Esophagus muscularis mucosa (tissue), 4 donors: Measurements from ENCODE around the gene DNHD1. TPM values are rescaled to one million over a fixed set of nuclear protein-coding genes. Genes with fewer than 3 reads are reported as not detected.
A peak's percentile ranks its signal among the peaks of the same experiment; 100 is the strongest.

Source experiments
- DNase-seq: peaks from one replicate; pipeline ENCODE4 v3.0.0-alpha.2; 2017; ENCODE audit errors: extremely low spot score
- H3K27ac ChIP-seq, 4 donors: fragments of 200-600 bp; sonication (generic); replicated peaks in 1 of 4; 1 replicate in 3 of 4; 2 replicates in 1 of 4; pipeline ENCODE4 v1.5.1; 2016 to 2019; ENCODE audit warnings: mild to moderate bottlenecking in 1 of 4
- H3K27me3 ChIP-seq, 4 donors: fragments of 200-600 bp; sonication (generic); one replicate each; pipeline versions ENCODE4 v1.5.1 to v1.6.0; 2016 to 2019
- H3K36me3 ChIP-seq, 4 donors: fragments of 200-600 bp; sonication (generic); one replicate each; pipeline ENCODE4 v1.5.1; 2016 to 2019
- H3K4me1 ChIP-seq, 4 donors: fragments of 200-600 bp; sonication (generic); one replicate each; pipeline ENCODE4 v1.5.1; 2016 to 2019
- H3K4me3 ChIP-seq, 4 donors: fragments of 200-600 bp; sonication (generic); 1 replicate in 2 of 4; 2 replicates in 2 of 4; pipeline ENCODE4 v1.5.1; 2016 to 2019; ENCODE audit warnings: mild to moderate bottlenecking in 4 of 4, moderate library complexity in 1 of 4
- H3K9me3 ChIP-seq, 4 donors: fragments of 200-600 bp; sonication (generic); 1 replicate in 3 of 4; 2 replicates in 1 of 4; pipeline ENCODE4 v1.5.1; 2016 to 2019
- CTCF ChIP-seq, 3 experiments: fragments of 200-600 bp in 2 of 3; fragments of 450-650 bp in 1 of 3; sonication (generic) in 2 of 3; IDR thresholded peaks; one replicate each; pipeline ENCODE4 v1.5.1; 2017 to 2019; ENCODE audit warnings: antibody characterized with exemption in 3 of 3, mild to moderate bottlenecking in 2 of 3, moderate library complexity in 1 of 3
- EP300 ChIP-seq: sonication (generic); formaldehyde crosslinking; IDR thresholded peaks from one replicate; pipeline ENCODE4 v1.6.1; 2017; ENCODE audit warnings: antibody characterized with exemption
- POLR2A ChIP-seq: fragments of 450-650 bp; IDR thresholded peaks from one replicate; pipeline ENCODE4 v1.6.1; 2017; ENCODE audit warnings: antibody characterized with exemption, moderate library complexity, mild to moderate bottlenecking, low read depth
- POLR2AphosphoS5 ChIP-seq, 2 donors: sonication (generic); formaldehyde crosslinking; IDR thresholded peaks; one replicate each; pipeline ENCODE4 v1.6.1; 2017; ENCODE audit warnings: antibody characterized with exemption in 2 of 2
- WGBS: methylation state at CpG from one replicate; pipeline ENCODE4 v1.1.5; 2018; 5-methylcytosine and 5-hydroxymethylcytosine counted together
- intact Hi-C: fragments of 100-400 bp; cut with DNase I; formaldehyde crosslinking; loops from one replicate; pipeline ENCODE4 v1.15.1; 2023
- total RNA-seq, 4 donors: library from RNA; depleted of rRNA; stranded (reverse); fragments of >200 nt; gene quantifications; one replicate each; pipeline versions ENCODE4 v1.1.0 to v1.2.1, GENCODE V29; 2016

DNHD1 gene
- total RNA-seq, 4 donors from 2014 or later: 6.1 to 14.5 (median 7.0) TPM

GRCh38 chr11:6530848-6531247 lies 33.8 kb downstream of the DNHD1 start:
- no peak overlapping the region for H3K4me3 ChIP-seq
- intact Hi-C loops: loop anchor here (5.0 kb wide), 2 partner anchors 151 to 176 kb away; partner anchors contain the start of gene MRPL17
- H3K36me3 ChIP-seq: peaks cover 4 to 51% (median 32%) of the 10 kb centered on the region in 4 donors
- DNase-seq: no peak
- H3K9me3 ChIP-seq: no peaks in the 10 kb centered on the region
- H3K4me1 ChIP-seq: no peaks in the 10 kb centered on the region
- no peaks in the 10 kb centered on the region for H3K27me3 ChIP-seq
- H3K27ac ChIP-seq: no peak overlapping the region
- TF ChIP-seq POLR2AphosphoS5 (IDR thresholded peaks at IDR 0.05) (no peak), POLR2A (no peak), CTCF (IDR thresholded peaks at IDR 0.05) (no peak), EP300 (no peak)
- WGBS: 85% methylated on average over 2 of the region's 2 CpGs

GRCh38 chr11:6531267-6531752 lies 34.2 kb downstream of the DNHD1 start:
- TF ChIP-seq CTCF (IDR thresholded peaks at IDR 0.05): peak; percentile 60 to 82 (median 80)
- TF ChIP-seq POLR2AphosphoS5 (IDR thresholded peaks at IDR 0.05): no peak

GRCh38 chr11:6538456-6538855 lies 41.4 kb downstream of the DNHD1 start:
- TF ChIP-seq POLR2A (no peak), POLR2AphosphoS5 (IDR thresholded peaks at IDR 0.05) (no peak), EP300 (no peak), CTCF (IDR thresholded peaks at IDR 0.05) (no peak)
- Histone ChIP-seq H3K4me3 (no peak overlapping the region), H3K9me3 (no peaks in the 10 kb centered on the region), H3K27me3 (no peaks in the 10 kb centered on the region), H3K27ac (no peak overlapping the region), H3K4me1 (no peaks in the 10 kb centered on the region), H3K36me3 (peaks cover 4 to 18% (median 12%) of the 10 kb centered on the region in 4 donors)
- 80% methylated on average over 8 of the region's 8 CpGs for WGBS
- intact Hi-C loops: loop anchor here (5.0 kb wide), 1 partner anchor 39 kb away; no protein-coding TSS in a partner anchor
- peak; percentile 77 for DNase-seq

More at GRCh38 chr11:6531267-6531752, 34.2 kb downstream of the DNHD1 start:
- H3K9me3 ChIP-seq: no peaks in the 10 kb centered on the region
- no peak overlapping the region for H3K27ac ChIP-seq
- no peak overlapping the region for H3K4me3 ChIP-seq
- WGBS: 7% methylated on average over 1 of the region's 1 CpG
- no peaks in the 10 kb centered on the region for H3K27me3 ChIP-seq
- H3K36me3 ChIP-seq: peaks cover 4 to 51% (median 32%) of the 10 kb centered on the region in 4 donors
- intact Hi-C loops: loop anchor here (5.0 kb wide), 2 partner anchors 151 to 176 kb away; partner anchors contain the start of gene MRPL17
- H3K4me1 ChIP-seq: no peaks in the 10 kb centered on the region
- no peak for DNase-seq

GRCh38 chr11:6538945-6539344 lies 41.9 kb downstream of the DNHD1 start:
- peak; percentile 62 for DNase-seq
- Histone ChIP-seq H3K36me3 (peaks cover 2 to 14% (median 7%) of the 10 kb centered on the region in 4 donors), H3K4me3 (no peak overlapping the region), H3K4me1 (no peaks in the 10 kb centered on the region), H3K27me3 (no peaks in the 10 kb centered on the region), H3K9me3 (no peaks in the 10 kb centered on the region), H3K27ac (no peak overlapping the region)
- intact Hi-C loops: loop anchor here (5.0 kb wide), 1 partner anchor 38 kb away; no protein-coding TSS in a partner anchor
- no peak for TF ChIP-seq CTCF (IDR thresholded peaks at IDR 0.05)
- WGBS: 88% methylated on average over 3 of the region's 3 CpGs

- Histone ChIP-seq H3K4me3 (no peak overlapping the region), H3K36me3 (peaks cover 0 to 15% (median 10%) of the 10 kb centered on the region in 4 donors), H3K9me3 (no peaks in the 10 kb centered on the region), H3K27ac (no peak overlapping the region), H3K4me1 (no peaks in the 10 kb centered on the region), H3K27me3 (no peaks in the 10 kb centered on the region)
- WGBS: 96% methylated on average over 10 of the region's 12 CpGs
- DNase-seq: peak; percentile 53
- intact Hi-C loops: loop anchor here (5.0 kb wide), 1 partner anchor 37 kb away; no protein-coding TSS in a partner anchor
- TF ChIP-seq POLR2AphosphoS5 (IDR thresholded peaks at IDR 0.05) (no peak), POLR2A (no peak), EP300 (no peak), CTCF (IDR thresholded peaks at IDR 0.05) (no peak)
Measured at GRCh38 chr11:6539748-6540268, 42.7 kb downstream of the DNHD1 start.
